Measurements from ENCODE around the gene XBP1.

The XBP1 gene

GRCh38 chr22:28815111-28815510, 14.7 kb upstream of the XBP1 start:
- H3K9me2 ChIP-seq (replicated peaks; ENCODE audit: low read depth, low read length), result no peaks in the 10 kb centered on the region
- no peak overlapping the region for H2AFZ ChIP-seq (ENCODE audit: low read length)
- peaks cover 81% of the 10 kb centered on the region for H3K4me1 ChIP-seq (ENCODE audit: insufficient read depth, low read length, poor library complexity, severe bottlenecking)
- H4K20me1 ChIP-seq (ENCODE audit: insufficient read depth, low read length, poor library complexity, severe bottlenecking), result no peaks in the 10 kb centered on the region
- no peaks in the 10 kb centered on the region for H3K9me3 ChIP-seq (ENCODE audit: insufficient read depth, low read depth, low read length)
- H3K4me3 ChIP-seq (ENCODE audit: low read length, poor library complexity, severe bottlenecking), result no peak overlapping the region
- peaks cover 7% of the 10 kb centered on the region for H3K79me2 ChIP-seq (ENCODE audit: insufficient read depth, low read length)
- peak overlapping the region; percentile 3 for H3K4me2 ChIP-seq (ENCODE audit: low read depth, low read length, poor library complexity, severe bottlenecking)
- no peak for TF ChIP-seq EZH2phosphoT487 (IDR thresholded peaks at IDR 0.05; ENCODE audit: borderline replicate concordance)
- TF ChIP-seq CTCF (conservative IDR thresholded peaks at IDR 0.05; ENCODE audit: low read length), result no peak
- H3K36me3 ChIP-seq (ENCODE audit: insufficient read depth, low read length), result no peaks in the 10 kb centered on the region
- H3F3A ChIP-seq (ENCODE audit: low read depth), result peaks cover 22% of the 10 kb centered on the region
- H3K27me3 ChIP-seq (ENCODE audit: insufficient read depth, low read length, poor library complexity, severe bottlenecking), result no peaks in the 10 kb centered on the region
- H3K9ac ChIP-seq (ENCODE audit: low read depth, low read length, poor library complexity, severe bottlenecking), result peak overlapping the region; percentile 40

- H3F3A ChIP-seq (ENCODE audit: low read depth), result peaks cover 29% of the 10 kb centered on the region
- H2AFZ ChIP-seq (ENCODE audit: low read length), result no peak overlapping the region
- no peaks in the 10 kb centered on the region for H3K9me2 ChIP-seq (replicated peaks; ENCODE audit: low read depth, low read length)
- no peaks in the 10 kb centered on the region for H3K36me3 ChIP-seq (ENCODE audit: insufficient read depth, low read length)
- H3K79me2 ChIP-seq (ENCODE audit: insufficient read depth, low read length), result peaks cover 16% of the 10 kb centered on the region
- H3K9me3 ChIP-seq (ENCODE audit: insufficient read depth, low read depth, low read length), result no peaks in the 10 kb centered on the region
- peak overlapping the region; percentile 85 for H3K4me2 ChIP-seq (ENCODE audit: low read depth, low read length, poor library complexity, severe bottlenecking)
- no peak overlapping the region for H3K4me3 ChIP-seq (ENCODE audit: low read length, poor library complexity, severe bottlenecking)
- H3K27me3 ChIP-seq (ENCODE audit: insufficient read depth, low read length, poor library complexity, severe bottlenecking), result no peaks in the 10 kb centered on the region
- no peak for TF ChIP-seq EZH2phosphoT487 (IDR thresholded peaks at IDR 0.05; ENCODE audit: borderline replicate concordance)
- no peak for TF ChIP-seq CTCF (conservative IDR thresholded peaks at IDR 0.05; ENCODE audit: low read length)
- H4K20me1 ChIP-seq (ENCODE audit: insufficient read depth, low read length, poor library complexity, severe bottlenecking), result no peaks in the 10 kb centered on the region
- peaks cover 83% of the 10 kb centered on the region for H3K4me1 ChIP-seq (ENCODE audit: insufficient read depth, low read length, poor library complexity, severe bottlenecking)
- peak overlapping the region; percentile 89 for H3K9ac ChIP-seq (ENCODE audit: low read depth, low read length, poor library complexity, severe bottlenecking)
Observed at GRCh38 chr22:28813772-28814518, 13.6 kb upstream of the XBP1 start.

- no peaks in the 10 kb centered on the region for H3K27me3 ChIP-seq (ENCODE audit: insufficient read depth, low read length, poor library complexity, severe bottlenecking)
- no peaks in the 10 kb centered on the region for H3K9me2 ChIP-seq (replicated peaks; ENCODE audit: low read depth, low read length)
- H2AFZ ChIP-seq (ENCODE audit: low read length), result no peak overlapping the region
- peaks cover 30% of the 10 kb centered on the region for H3K79me2 ChIP-seq (ENCODE audit: insufficient read depth, low read length)
- H3K9ac ChIP-seq (ENCODE audit: low read depth, low read length, poor library complexity, severe bottlenecking), result peak overlapping the region; percentile 89
- H3F3A ChIP-seq (ENCODE audit: low read depth), result peaks cover 29% of the 10 kb centered on the region
- peak overlapping the region; percentile 68 for H3K4me3 ChIP-seq (ENCODE audit: low read length, poor library complexity, severe bottlenecking)
- no peaks in the 10 kb centered on the region for H4K20me1 ChIP-seq (ENCODE audit: insufficient read depth, low read length, poor library complexity, severe bottlenecking)
- H3K36me3 ChIP-seq (ENCODE audit: insufficient read depth, low read length), result no peaks in the 10 kb centered on the region
- peak overlapping the region; percentile 85 for H3K4me2 ChIP-seq (ENCODE audit: low read depth, low read length, poor library complexity, severe bottlenecking)
- no peaks in the 10 kb centered on the region for H3K9me3 ChIP-seq (ENCODE audit: insufficient read depth, low read depth, low read length)
- peaks cover 81% of the 10 kb centered on the region for H3K4me1 ChIP-seq (ENCODE audit: insufficient read depth, low read length, poor library complexity, severe bottlenecking)
- TF ChIP-seq EZH2phosphoT487 (IDR thresholded peaks at IDR 0.05; ENCODE audit: borderline replicate concordance) (no peak), CTCF (conservative IDR thresholded peaks at IDR 0.05; ENCODE audit: low read length) (no peak)
Observed at GRCh38 chr22:28812516-28812915, 12.1 kb upstream of the XBP1 start.

Data from Loucy (cell line).